DMS53 treated with DMSO at 0.1 percent for 48 hours (cell line): ENCODE data around the gene ANXA11.

Experiments used
- DNase-seq: peaks from one replicate; lab custom pipeline; 2025; ENCODE audit not compliant: unreplicated experiment; lab: John Stamatoyannopoulos, UW

The ANXA11 gene

GRCh38 chr10:80166581-80167470, 38.5 kb downstream of the ANXA11 start:
- DNase-seq = no peak

- no peak for DNase-seq
Observed at GRCh38 chr10:80165173-80165572, 40.2 kb downstream of the ANXA11 start.

GRCh38 chr10:80164596-80164995, 40.7 kb downstream of the ANXA11 start:
- DNase-seq = no peak

- no peak for DNase-seq
Observed at GRCh38 chr10:80163741-80164341, 41.5 kb downstream of the ANXA11 start.

GRCh38 chr10:80161321-80162083, 43.8 kb downstream of the ANXA11 start:
- DNase-seq = no peak

GRCh38 chr10:80160361-80161320, 44.7 kb downstream of the ANXA11 start:
- no peak for DNase-seq

- no peak for DNase-seq
Observed at GRCh38 chr10:80159166-80159873, 46.0 kb downstream of the ANXA11 start.

GRCh38 chr10:80158598-80159127, 46.7 kb downstream of the ANXA11 start:
- peak; percentile 90 for DNase-seq

- no peak for DNase-seq
Observed at GRCh38 chr10:80158126-80158525, 47.2 kb downstream of the ANXA11 start.

GRCh38 chr10:80157561-80157960, 47.8 kb downstream of the ANXA11 start:
- DNase-seq = no peak

- no peak for DNase-seq
Observed at GRCh38 chr10:80156216-80156615, 49.1 kb downstream of the ANXA11 start.

GRCh38 chr10:80155696-80156215, 49.6 kb downstream of the ANXA11 start:
- no peak for DNase-seq

- DNase-seq = no peak
Observed at GRCh38 chr10:80154978-80155695, 50.2 kb downstream of the ANXA11 start.

GRCh38 chr10:80154626-80154977, 50.7 kb downstream of the ANXA11 start:
- DNase-seq = no peak

GRCh38 chr10:80153460-80153859, 51.9 kb downstream of the ANXA11 start:
- no peak for DNase-seq

GRCh38 chr10:80152820-80153219, 52.5 kb downstream of the ANXA11 start:
- DNase-seq = no peak

GRCh38 chr10:80150172-80150571, 55.2 kb downstream of the ANXA11 start:
- DNase-seq = no peak

- no peak for DNase-seq
Observed at GRCh38 chr10:80149123-80149522, 56.2 kb downstream of the ANXA11 start.
